KG1 (cell line): Measurements from ENCODE around the gene HCRTR2.
"Not testable (repeated sequence)": the region's sequence is repeated elsewhere in the genome, so short reads cannot be mapped to it uniquely, and the experiment has no call there.

Experiments used
- DNase-seq: peaks from one replicate; lab custom pipeline; 2025; lab: John Stamatoyannopoulos, UW

Gene HCRTR2

GRCh38 chr6:55220961-55221360 is 46.6 kb downstream of the HCRTR2 start:
- no peak for DNase-seq

- DNase-seq, result no peak
Measured at GRCh38 chr6:55227862-55228261, 53.5 kb downstream of the HCRTR2 start.

GRCh38 chr6:55239099-55239498 is 64.8 kb downstream of the HCRTR2 start:
- DNase-seq, result no peak

GRCh38 chr6:55240975-55241605 is 66.8 kb downstream of the HCRTR2 start:
- DNase-seq, result not testable (repeated sequence)

GRCh38 chr6:55250400-55250799 is 76.1 kb downstream of the HCRTR2 start:
- no peak for DNase-seq

- DNase-seq, result no peak
Measured at GRCh38 chr6:55255113-55255512, 80.8 kb downstream of the HCRTR2 start.

- DNase-seq, result no peak
Measured at GRCh38 chr6:55260181-55260580, 85.9 kb downstream of the HCRTR2 start.

- no peak for DNase-seq
Measured at GRCh38 chr6:55265409-55266114, 91.2 kb downstream of the HCRTR2 start.

GRCh38 chr6:55266896-55267295 is 92.6 kb downstream of the HCRTR2 start:
- no peak for DNase-seq

GRCh38 chr6:55276745-55277530 is 102.6 kb downstream of the HCRTR2 start:
- peak; percentile 17 for DNase-seq

- no peak for DNase-seq
Measured at GRCh38 chr6:55277646-55278045, 103.3 kb downstream of the HCRTR2 start.

GRCh38 chr6:55281215-55281614 is 106.9 kb downstream of the HCRTR2 start:
- no peak for DNase-seq

GRCh38 chr6:55282115-55282514 is 107.8 kb downstream of the HCRTR2 start:
- no peak for DNase-seq

- no peak for DNase-seq
Measured at GRCh38 chr6:55286824-55287223, 112.5 kb downstream of the HCRTR2 start.

GRCh38 chr6:55290736-55291135 is 116.4 kb downstream of the HCRTR2 start:
- DNase-seq, result no peak

GRCh38 chr6:55293116-55293515 is 118.8 kb downstream of the HCRTR2 start:
- DNase-seq, result no peak

- not testable (repeated sequence) for DNase-seq
Measured at GRCh38 chr6:55297214-55297613, 122.9 kb downstream of the HCRTR2 start.

GRCh38 chr6:55299286-55299985 is 125.1 kb downstream of the HCRTR2 start:
- no peak for DNase-seq

GRCh38 chr6:55304747-55305146 is 130.4 kb downstream of the HCRTR2 start:
- DNase-seq, result no peak

- DNase-seq, result no peak
Measured at GRCh38 chr6:55319961-55320695, 145.8 kb downstream of the HCRTR2 start.

GRCh38 chr6:55320696-55321086 is 146.4 kb downstream of the HCRTR2 start:
- no peak for DNase-seq

GRCh38 chr6:55327169-55327568 is 152.9 kb downstream of the HCRTR2 start, which contains the start of gene GFRAL:
Gene GFRAL (plus strand): TSS chr6:55327469. CDS start chr6:55327555, 86 bp downstream.
- no peak for DNase-seq
